Activated naive CD8-positive, alpha-beta T cell treated with anti-CD3 and anti-CD28 coated beads, Interleukin-2, amount 50 U/mL, for 24 hours (primary cell): ENCODE measurements around the gene CCDC178.

Experiments
- ATAC-seq: fragments of 150-1000 bp; cut with Tn5 transposase; one replicate; pipeline ENCODE4 v1.10.0; 2021
- DNase-seq: peaks from one replicate; pipeline ENCODE4 v3.0.0; 2021
- H3K27ac Mint-ChIP-seq: one replicate; pipeline ENCODE4 v1.8.0; 2021; ENCODE audit warnings: mild to moderate bottlenecking, mixed read lengths
- H3K27me3 Mint-ChIP-seq: one replicate; pipeline ENCODE4 v1.8.0; 2021; ENCODE audit warnings: mixed read lengths
- H3K36me3 Mint-ChIP-seq: one replicate; pipeline ENCODE4 v1.8.0; 2021; ENCODE audit warnings: low read depth, mixed read lengths
- H3K4me1 Mint-ChIP-seq: one replicate; pipeline ENCODE4 v1.8.0; 2021; ENCODE audit warnings: mixed read lengths
- H3K4me3 Mint-ChIP-seq: one replicate; pipeline ENCODE4 v1.8.0; 2021; ENCODE audit warnings: mild to moderate bottlenecking, moderate library complexity, mixed read lengths
- H3K9me3 Mint-ChIP-seq: one replicate; pipeline ENCODE4 v1.8.0; 2021; ENCODE audit warnings: mixed read lengths

CCDC178 gene

GRCh38 chr18:33440060-33441043 lies at the start of gene CCDC178:
TSS of gene CCDC178 (minus strand) at chr18:33440721. CDS start at chr18:33412088, 28,633 bp downstream.
- Mint-ChIP-seq H3K9me3 (peaks cover 14% of the 10 kb centered on the region), H3K27ac (no peak within 1 kb of the TSS), H3K27me3 (peaks cover 29% of the 10 kb centered on the region), H3K36me3 (no peaks in the 10 kb centered on the region), H3K4me3 (no peak within 1 kb of the TSS), H3K4me1 (peaks cover 2% of the 10 kb centered on the region)
- DNase-seq (no peak), ATAC-seq (no peak)

- no peak for DNase-seq
- Mint-ChIP-seq H3K27ac (no peak overlapping the region), H3K4me3 (no peak overlapping the region), H3K27me3 (no peaks in the 10 kb centered on the region), H3K36me3 (no peaks in the 10 kb centered on the region), H3K4me1 (no peaks in the 10 kb centered on the region), H3K9me3 (no peaks in the 10 kb centered on the region)
- ATAC-seq = no peak
Observed at GRCh38 chr18:33483908-33484307, 43.4 kb upstream of the CCDC178 start.

GRCh38 chr18:33472509-33472908 lies 32.0 kb upstream of the CCDC178 start:
- Mint-ChIP-seq H3K36me3 (no peaks in the 10 kb centered on the region), H3K27ac (no peak overlapping the region)
- no peak for ATAC-seq

GRCh38 chr18:33470216-33470615 lies 29.7 kb upstream of the CCDC178 start:
- Mint-ChIP-seq H3K4me1 (no peaks in the 10 kb centered on the region), H3K27me3 (no peaks in the 10 kb centered on the region), H3K9me3 (peaks cover 10% of the 10 kb centered on the region), H3K36me3 (no peaks in the 10 kb centered on the region), H3K27ac (no peak overlapping the region), H3K4me3 (no peak overlapping the region)
- ATAC-seq (no peak), DNase-seq (no peak)

More at GRCh38 chr18:33472509-33472908, 32.0 kb upstream of the CCDC178 start:
- DNase-seq = no peak
- Mint-ChIP-seq H3K27me3 (no peaks in the 10 kb centered on the region), H3K4me3 (no peak overlapping the region), H3K4me1 (no peaks in the 10 kb centered on the region), H3K9me3 (peaks cover 3% of the 10 kb centered on the region)

GRCh38 chr18:33469699-33470098 lies 29.2 kb upstream of the CCDC178 start:
- Mint-ChIP-seq H3K36me3 (no peaks in the 10 kb centered on the region), H3K4me3 (no peak overlapping the region), H3K9me3 (peaks cover 12% of the 10 kb centered on the region), H3K27ac (no peak overlapping the region), H3K27me3 (no peaks in the 10 kb centered on the region), H3K4me1 (no peaks in the 10 kb centered on the region)
- DNase-seq = no peak
- ATAC-seq = no peak

GRCh38 chr18:33467531-33467930 lies 27.0 kb upstream of the CCDC178 start:
- no peak overlapping the region for H3K27ac Mint-ChIP-seq
- DNase-seq (no peak), ATAC-seq (no peak)
- no peaks in the 10 kb centered on the region for H3K36me3 Mint-ChIP-seq
- no peak overlapping the region for H3K4me3 Mint-ChIP-seq
- no peaks in the 10 kb centered on the region for H3K4me1 Mint-ChIP-seq
- peaks cover 12% of the 10 kb centered on the region for H3K9me3 Mint-ChIP-seq
- H3K27me3 Mint-ChIP-seq = no peaks in the 10 kb centered on the region

GRCh38 chr18:33466822-33467221 lies 26.3 kb upstream of the CCDC178 start:
- Mint-ChIP-seq H3K4me1 (no peaks in the 10 kb centered on the region), H3K27ac (no peak overlapping the region), H3K9me3 (peaks cover 12% of the 10 kb centered on the region), H3K4me3 (no peak overlapping the region), H3K27me3 (no peaks in the 10 kb centered on the region), H3K36me3 (no peaks in the 10 kb centered on the region)
- no peak for DNase-seq
- ATAC-seq = no peak

GRCh38 chr18:33460681-33461080 lies 20.2 kb upstream of the CCDC178 start:
- DNase-seq = no peak
- H3K9me3 Mint-ChIP-seq = peaks cover 4% of the 10 kb centered on the region
- H3K27me3 Mint-ChIP-seq = no peaks in the 10 kb centered on the region
- no peak overlapping the region for H3K27ac Mint-ChIP-seq
- no peaks in the 10 kb centered on the region for H3K36me3 Mint-ChIP-seq
- no peak for ATAC-seq
- no peak overlapping the region for H3K4me3 Mint-ChIP-seq
- H3K4me1 Mint-ChIP-seq = no peaks in the 10 kb centered on the region

- Mint-ChIP-seq H3K27me3 (no peaks in the 10 kb centered on the region), H3K9me3 (peaks cover 5% of the 10 kb centered on the region), H3K4me1 (no peaks in the 10 kb centered on the region), H3K27ac (no peak overlapping the region), H3K36me3 (no peaks in the 10 kb centered on the region), H3K4me3 (no peak overlapping the region)
- DNase-seq (no peak), ATAC-seq (no peak)
Observed at GRCh38 chr18:33459612-33460011, 19.1 kb upstream of the CCDC178 start.

- Mint-ChIP-seq H3K4me1 (no peaks in the 10 kb centered on the region), H3K4me3 (no peak overlapping the region), H3K36me3 (no peaks in the 10 kb centered on the region), H3K9me3 (no peaks in the 10 kb centered on the region), H3K27ac (no peak overlapping the region), H3K27me3 (peaks cover 4% of the 10 kb centered on the region)
- ATAC-seq = no peak
- no peak for DNase-seq
Observed at GRCh38 chr18:33446604-33447003, 6.1 kb upstream of the CCDC178 start.

GRCh38 chr18:33444709-33445108 lies 4.2 kb upstream of the CCDC178 start:
- no peak overlapping the region for H3K4me3 Mint-ChIP-seq
- H3K36me3 Mint-ChIP-seq = no peaks in the 10 kb centered on the region
- no peak for DNase-seq
- ATAC-seq = no peak
- H3K27me3 Mint-ChIP-seq = peaks cover 17% of the 10 kb centered on the region
- no peaks in the 10 kb centered on the region for H3K9me3 Mint-ChIP-seq
- peaks cover 2% of the 10 kb centered on the region for H3K4me1 Mint-ChIP-seq
- no peak overlapping the region for H3K27ac Mint-ChIP-seq

GRCh38 chr18:33432857-33433256 lies 7.7 kb downstream of the CCDC178 start:
- H3K4me3 Mint-ChIP-seq = no peak overlapping the region
- no peaks in the 10 kb centered on the region for H3K36me3 Mint-ChIP-seq
- DNase-seq (no peak), ATAC-seq (no peak)
- H3K4me1 Mint-ChIP-seq = no peaks in the 10 kb centered on the region
- no peak overlapping the region for H3K27ac Mint-ChIP-seq
- H3K9me3 Mint-ChIP-seq = peaks cover 9% of the 10 kb centered on the region
- H3K27me3 Mint-ChIP-seq = no peaks in the 10 kb centered on the region

GRCh38 chr18:33427549-33427948 lies 13.0 kb downstream of the CCDC178 start:
- Mint-ChIP-seq H3K27ac (no peak overlapping the region), H3K27me3 (no peaks in the 10 kb centered on the region), H3K9me3 (no peaks in the 10 kb centered on the region), H3K36me3 (no peaks in the 10 kb centered on the region), H3K4me3 (no peak overlapping the region), H3K4me1 (no peaks in the 10 kb centered on the region)
- ATAC-seq (no peak), DNase-seq (no peak)

- DNase-seq (no peak), ATAC-seq (no peak)
- H3K36me3 Mint-ChIP-seq = no peaks in the 10 kb centered on the region
- peaks cover 12% of the 10 kb centered on the region for H3K9me3 Mint-ChIP-seq
- no peaks in the 10 kb centered on the region for H3K27me3 Mint-ChIP-seq
- no peak overlapping the region for H3K27ac Mint-ChIP-seq
- H3K4me3 Mint-ChIP-seq = no peak overlapping the region
- no peaks in the 10 kb centered on the region for H3K4me1 Mint-ChIP-seq
Observed at GRCh38 chr18:33424266-33424946, 16.1 kb downstream of the CCDC178 start.

GRCh38 chr18:33421225-33421624 lies 19.3 kb downstream of the CCDC178 start:
- no peak for DNase-seq
- Mint-ChIP-seq H3K9me3 (peaks cover 17% of the 10 kb centered on the region), H3K36me3 (no peaks in the 10 kb centered on the region), H3K27me3 (no peaks in the 10 kb centered on the region), H3K4me1 (no peaks in the 10 kb centered on the region), H3K27ac (no peak overlapping the region), H3K4me3 (no peak overlapping the region)
- ATAC-seq = no peak
